Ishikawa (cell line): ENCODE measurements around the gene NMT2.

Experiments
- CREB1 ChIP-seq: IDR thresholded peaks from 2 replicates; pipeline ENCODE4 v1.6.1; 2012; ENCODE audit warnings: low read depth
- EGR1 ChIP-seq: IDR thresholded peaks from 2 replicates; pipeline ENCODE4 v1.6.1; 2012
- MAX ChIP-seq: IDR thresholded peaks from 2 replicates; pipeline ENCODE4 v1.6.1; 2012
- TEAD4 ChIP-seq: IDR thresholded peaks from 2 replicates; pipeline ENCODE4 v1.6.1; 2012

DNA sequence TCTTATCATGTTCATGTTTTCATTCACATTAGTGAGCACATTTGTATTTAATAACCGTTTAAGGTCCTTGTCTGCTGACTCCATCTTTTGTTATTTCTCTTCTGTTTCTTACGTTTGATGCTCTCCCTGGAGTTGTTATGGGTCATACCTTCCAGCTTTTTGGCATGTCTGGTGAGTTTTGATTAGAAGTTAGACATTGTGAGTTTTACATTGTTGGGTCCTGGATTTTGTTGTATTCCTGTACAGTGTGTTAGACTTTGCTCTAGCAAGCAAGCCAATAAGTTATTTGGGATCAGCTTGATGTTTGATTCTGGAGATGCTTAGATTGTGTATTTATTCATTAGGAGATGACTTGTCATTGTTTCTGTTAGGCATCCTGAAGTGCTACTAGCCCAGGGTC, 107.9 kb downstream of the NMT2 start:
- TF ChIP-seq TEAD4, result no peak
- no peak for TF ChIP-seq EGR1
- no peak for TF ChIP-seq MAX
- no peak for TF ChIP-seq CREB1
